Measurements from ENCODE around the gene TMEM43.

The TMEM43 gene

GRCh38 chr3:14153663-14154062 lies 28.8 kb downstream of the TMEM43 start:
- Histone ChIP-seq H3K9me2 (replicated peaks; ENCODE audit: control insufficient read depth, low read length) (no peaks in the 10 kb centered on the region), H4K20me1 (ENCODE audit: control insufficient read depth, insufficient read depth, low read depth, low read length) (no peaks in the 10 kb centered on the region), H3F3A (ENCODE audit: control insufficient read depth, insufficient read depth) (no peaks in the 10 kb centered on the region), H3K4me3 (ENCODE audit: low read length) (no peak overlapping the region), H3K79me2 (ENCODE audit: control insufficient read depth, low read length) (0 out of 2 replicates have a peak, but pooled peaks cover 2% of the 10 kb centered on the region), H3K4me1 (ENCODE audit: control insufficient read depth, low read length) (no peaks in the 10 kb centered on the region), H3K27ac (ENCODE audit: low read depth, low read length) (no peak overlapping the region), H3K27me3 (ENCODE audit: control insufficient read depth, low read length) (no peaks in the 10 kb centered on the region), H3K4me2 (ENCODE audit: low read length) (no peak overlapping the region), H3K9me3 (ENCODE audit: control insufficient read depth, insufficient read depth, low read length) (no peaks in the 10 kb centered on the region), H3K36me3 (ENCODE audit: control insufficient read depth, low read length) (peaks cover 65% of the 10 kb centered on the region)
- TF ChIP-seq EZH2phosphoT487 (IDR thresholded peaks at IDR 0.05; ENCODE audit: borderline replicate concordance, low read length), result no peak
- TF ChIP-seq CTCF (IDR thresholded peaks at IDR 0.05; ENCODE audit: low read depth, low read length, poor library complexity, severe bottlenecking), result no peak

GRCh38 chr3:14154276-14154675 lies 29.4 kb downstream of the TMEM43 start:
- H3K4me2 ChIP-seq (ENCODE audit: low read length), result no peak overlapping the region
- no peaks in the 10 kb centered on the region for H3K27me3 ChIP-seq (ENCODE audit: control insufficient read depth, low read length)
- TF ChIP-seq CTCF (IDR thresholded peaks at IDR 0.05; ENCODE audit: low read depth, low read length, poor library complexity, severe bottlenecking) (no peak), EZH2phosphoT487 (IDR thresholded peaks at IDR 0.05; ENCODE audit: borderline replicate concordance, low read length) (no peak)
- no peaks in the 10 kb centered on the region for H3F3A ChIP-seq (ENCODE audit: control insufficient read depth, insufficient read depth)
- H3K36me3 ChIP-seq (ENCODE audit: control insufficient read depth, low read length), result peaks cover 70% of the 10 kb centered on the region
- H3K4me1 ChIP-seq (ENCODE audit: control insufficient read depth, low read length), result no peaks in the 10 kb centered on the region
- H3K9me2 ChIP-seq (replicated peaks; ENCODE audit: control insufficient read depth, low read length), result no peaks in the 10 kb centered on the region
- no peaks in the 10 kb centered on the region for H3K9me3 ChIP-seq (ENCODE audit: control insufficient read depth, insufficient read depth, low read length)
- no peak overlapping the region for H3K27ac ChIP-seq (ENCODE audit: low read depth, low read length)
- no peaks in the 10 kb centered on the region for H4K20me1 ChIP-seq (ENCODE audit: control insufficient read depth, insufficient read depth, low read depth, low read length)
- no peak overlapping the region for H3K4me3 ChIP-seq (ENCODE audit: low read length)
- 0 out of 2 replicates have a peak, but pooled peaks cover 2% of the 10 kb centered on the region for H3K79me2 ChIP-seq (ENCODE audit: control insufficient read depth, low read length)

GRCh38 chr3:14154895-14155440 lies 30.1 kb downstream of the TMEM43 start:
- H3K36me3 ChIP-seq (ENCODE audit: control insufficient read depth, low read length), result peaks cover 73% of the 10 kb centered on the region
- H3K9me2 ChIP-seq (replicated peaks; ENCODE audit: control insufficient read depth, low read length), result no peaks in the 10 kb centered on the region
- no peak overlapping the region for H3K27ac ChIP-seq (ENCODE audit: low read depth, low read length)
- H3K9me3 ChIP-seq (ENCODE audit: control insufficient read depth, insufficient read depth, low read length), result no peaks in the 10 kb centered on the region
- H3K4me2 ChIP-seq (ENCODE audit: low read length), result no peak overlapping the region
- no peak overlapping the region for H3K4me3 ChIP-seq (ENCODE audit: low read length)
- no peaks in the 10 kb centered on the region for H3K27me3 ChIP-seq (ENCODE audit: control insufficient read depth, low read length)
- H3F3A ChIP-seq (ENCODE audit: control insufficient read depth, insufficient read depth), result no peaks in the 10 kb centered on the region
- TF ChIP-seq CTCF (IDR thresholded peaks at IDR 0.05; ENCODE audit: low read depth, low read length, poor library complexity, severe bottlenecking) (no peak), EZH2phosphoT487 (IDR thresholded peaks at IDR 0.05; ENCODE audit: borderline replicate concordance, low read length) (no peak)
- 0 out of 2 replicates have a peak, but pooled peaks cover 2% of the 10 kb centered on the region for H3K79me2 ChIP-seq (ENCODE audit: control insufficient read depth, low read length)
- no peaks in the 10 kb centered on the region for H4K20me1 ChIP-seq (ENCODE audit: control insufficient read depth, insufficient read depth, low read depth, low read length)
- H3K4me1 ChIP-seq (ENCODE audit: control insufficient read depth, low read length), result no peaks in the 10 kb centered on the region

All from DOHH2 (cell line).